GM12878 (cell line): ENCODE measurements around the gene PRKN. TPM values are rescaled to one million over a fixed set of nuclear protein-coding genes. Genes with fewer than 3 reads are reported as not detected.

Experiments used
- ATAC-seq: fragments of 200-7000 bp; cut with Tn5 transposase; 3 replicates; pipeline ENCODE4 v1.9.1; 2020; ENCODE audit warnings: mild to moderate bottlenecking, moderate library complexity
- BruUV-seq: library from RNA; stranded (reverse); fragments of 400-500 nt; replicated peaks from 2 replicates; lab custom pipeline; 2021; lab: Mats Ljungman, UMichigan
- CTCF ChIA-PET: fragments of 300-600 bp; sonication (Branson Sonifier 250); formaldehyde crosslinking; extraction: SDS; loops from one replicate; lab custom pipeline; 2021; ENCODE audit warnings: inconsistent platforms; lab: Yijun Ruan, JAX
- POLR2A ChIA-PET: fragments of 350-600 bp; formaldehyde crosslinking; extraction: SDS; loops from one replicate; lab custom pipeline; 2021; ENCODE audit warnings: inconsistent platforms; lab: Charles Lee
- RAD21 ChIA-PET: fragments of 300-600 bp; sonication (Branson Sonifier 250); formaldehyde crosslinking; loops from one replicate; lab custom pipeline; 2023; ENCODE audit warnings: antibody characterized with exemption; ENCODE audit not compliant: unreplicated experiment; lab: Charles Lee
- SMC1A ChIA-PET: fragments of 300-600 bp; sonication (Branson Sonifier 250); formaldehyde crosslinking; loops from one replicate; lab custom pipeline; 2023; ENCODE audit not compliant: unreplicated experiment, uncharacterized antibody; lab: Charles Lee
- DNase-seq: peaks from one replicate; pipeline ENCODE4 v3.0.0-alpha.2; 2011; ENCODE audit warnings: low read depth, low spot score
- FAIRE-seq: peaks from 3 replicates; lab custom pipeline; 2011; peaks lifted over from hg19 to GRCh38; lab: Jason Lieb, UNC
- H2AFZ ChIP-seq: 2 replicates; pipeline ENCODE4 v1.6.0; 2011; ENCODE audit warnings: low read depth, low read length, control low read depth; ENCODE audit not compliant: control insufficient read depth
- H3K27ac ChIP-seq: 2 replicates; pipeline ENCODE4 v1.5.1; 2011; ENCODE audit warnings: control low read depth; ENCODE audit not compliant: control insufficient read depth, insufficient read depth
- H3K27me3 ChIP-seq, 2 experiments: replicated peaks in 1 of 2; 2 replicates each; pipeline versions ENCODE4 v1.6.0 to v1.6.1; 2011; ENCODE audit warnings: low read length in 1 of 2; ENCODE audit not compliant: control insufficient read depth in 2 of 2, insufficient read depth in 2 of 2
- H3K36me3 ChIP-seq, 2 experiments: 2 replicates each; pipeline ENCODE4 v1.5.1; 2011; ENCODE audit warnings: low read length in 1 of 2; ENCODE audit not compliant: control insufficient read depth in 2 of 2, insufficient read depth in 2 of 2
- H3K4me1 ChIP-seq: 2 replicates; pipeline ENCODE4 v1.6.1; 2011; ENCODE audit warnings: mild to moderate bottlenecking, low read length, moderate library complexity, mixed read lengths; ENCODE audit not compliant: control insufficient read depth, insufficient read depth
- H3K4me2 ChIP-seq: 2 replicates; pipeline ENCODE4 v1.6.0; 2011; ENCODE audit warnings: control low read depth; ENCODE audit not compliant: control insufficient read depth, insufficient read depth
- H3K4me3 ChIP-seq: fragments of 200-600 bp; sonication (generic); 2 replicates; pipeline ENCODE4 v1.5.1; 2016
- H3K79me2 ChIP-seq: 2 replicates; pipeline ENCODE4 v1.6.0; 2011; ENCODE audit warnings: low read length; ENCODE audit not compliant: control insufficient read depth, insufficient read depth
- H3K9ac ChIP-seq: 2 replicates; pipeline ENCODE4 v1.8.0; 2011; ENCODE audit warnings: low read length, control low read depth, mixed read lengths; ENCODE audit not compliant: control insufficient read depth, insufficient read depth
- H3K9me3 ChIP-seq: replicated peaks from 3 replicates; pipeline ENCODE4 v1.5.1; 2011; ENCODE audit warnings: mild to moderate bottlenecking, low read length; ENCODE audit not compliant: control insufficient read depth, insufficient read depth
- H4K20me1 ChIP-seq: 2 replicates; pipeline ENCODE4 v1.6.0; 2011; ENCODE audit not compliant: control insufficient read depth, insufficient read depth
- BCL11A ChIP-seq: IDR thresholded peaks from 2 replicates; pipeline ENCODE4 v1.6.1; 2011; ENCODE audit warnings: low read depth, low read length
- CEBPB ChIP-seq, 2 experiments: fragments of 150-350 bp in 1 of 2; IDR thresholded peaks; 2 replicates each; pipeline ENCODE4 v1.6.1; 2012 to 2014; ENCODE audit warnings: low read depth in 2 of 2, low read length in 2 of 2, borderline replicate concordance in 1 of 2, inconsistent platforms in 1 of 2
- MXI1 ChIP-seq: fragments of 150-350 bp; IDR thresholded peaks from 2 replicates; pipeline ENCODE4 v1.6.1; 2011; ENCODE audit warnings: low read depth, mild to moderate bottlenecking, inconsistent platforms, low read length, improper control_type of control experiment
- NBN ChIP-seq: fragments of 450-650 bp; IDR thresholded peaks from 2 replicates; pipeline ENCODE4 v1.6.1; 2016
- NFYB ChIP-seq: IDR thresholded peaks from 2 replicates; pipeline ENCODE4 v1.6.1; 2011; ENCODE audit warnings: low read depth, mild to moderate bottlenecking, low read length, improper control_type of control experiment, moderate library complexity; ENCODE audit not compliant: insufficient read depth
- RELA ChIP-seq: fragments of 450-650 bp; IDR thresholded peaks from 2 replicates; pipeline ENCODE4 v1.8.0; 2014; ENCODE audit warnings: borderline replicate concordance; ENCODE audit not compliant: partially characterized antibody
- TCF3 ChIP-seq: IDR thresholded peaks from 2 replicates; pipeline ENCODE4 v1.6.1; 2012; ENCODE audit warnings: low read depth, mild to moderate bottlenecking, low read length, borderline replicate concordance; ENCODE audit not compliant: insufficient read depth
- ZZZ3 ChIP-seq: IDR thresholded peaks from 2 replicates; pipeline ENCODE4 v1.6.1; 2011; ENCODE audit warnings: low read depth; ENCODE audit not compliant: control insufficient read depth, insufficient read length
- WGBS: methylation state at CpG from one replicate; pipeline ENCODE4 v1.1.6; 2016; ENCODE audit warnings: low lambda C conversion rate; ENCODE audit not compliant: insufficient replicate concordance, insufficient coverage; ENCODE audit errors: missing lambda C conversion rate; 5-methylcytosine and 5-hydroxymethylcytosine counted together
- in situ Hi-C: fragments of 300-500 bp; cut with MboI; formaldehyde crosslinking; loops from 9 replicates; pipeline ENCODE4 v1.14.3; 2018; ENCODE audit warnings: mixed read lengths
- intact Hi-C: fragments of 100-400 bp; cut with micrococcal nuclease; formaldehyde crosslinking; loops from one replicate; pipeline ENCODE4 v1.14.2; 2022; ENCODE audit not compliant: unreplicated experiment
- polyA plus RNA-seq, 11 experiments: library from polyadenylated mRNA; depleted of rRNA in 4 of 11; unstranded in 6 of 11; stranded (reverse) in 5 of 11; fragments of >200 nt; fragmentation: Nextera tagmentation in 4 of 11; fragmentation: Illumina TruSeq in 1 of 11; extraction: Ambion mirVana in 4 of 11; extraction: Trizol in 1 of 11; gene quantifications; 1 replicate in 1 of 11; 2 replicates in 10 of 11; pipeline versions ENCODE4 v1.2.1 to v1.2.3, GENCODE V29; 2011 to 2016; ENCODE audit warnings: inconsistent platforms in 2 of 11, missing spikeins in 2 of 11, low read depth in 1 of 11
- total RNA-seq, 4 experiments: library from RNA; depleted of rRNA in 3 of 4; stranded (reverse); fragments of >200 nt in 3 of 4; fragmentation: Illumina TruSeq in 1 of 4; extraction: Trizol in 1 of 4; gene quantifications; 2 replicates each; pipeline versions ENCODE4 v1.2.1 to v1.2.3, GENCODE V29; 2013 to 2021

PRKN gene
- total and polyA plus RNA-seq, 10 of the 15 experiments (the other 5 are each of a cell fraction or from before 2014, with no cell fraction given), result 0.06 to 0.09 TPM; not detected in 8

GRCh38 chr6:161415302-161415855 is 1312.2 kb downstream of the PRKN start:
- ChIA-PET POLR2A (no interaction called here), SMC1A (interaction anchor here (0.5 kb wide), 1 partner anchor 22 kb away, joined by 4 read pairs; no protein-coding TSS in a partner anchor), RAD21 (no interaction called here), CTCF (no interaction called here)
- no peak for ATAC-seq
- no peak overlapping the region for H3K4me2 ChIP-seq
- 56% methylated on average over 10 of the region's 17 CpGs for WGBS
- H3K36me3 ChIP-seq, result no peaks in the 10 kb centered on the region
- no peak for FAIRE-seq
- H3K9me3 ChIP-seq, result no peaks in the 10 kb centered on the region
- no peak overlapping the region for H3K4me3 ChIP-seq
- intact Hi-C loops (loop anchor here (10.0 kb wide), 1 partner anchor 509 kb away; no protein-coding TSS in a partner anchor), in situ Hi-C loops (no loop called here)
- no peaks in the 10 kb centered on the region for H3K4me1 ChIP-seq
- peaks cover 0 to 2% of the 10 kb centered on the region in 2 experiments; a peak in 2 of 4 replicates for H3K27me3 ChIP-seq
- H3K27ac ChIP-seq, result no peak overlapping the region
- DNase-seq, result no peak
- no TSS peak for BruUV-seq
- no peaks in the 10 kb centered on the region for H3K79me2 ChIP-seq
- TF ChIP-seq BCL11A, result no peak
- no peak for TF ChIP-seq ZZZ3
- no peak for TF ChIP-seq TCF3
- TF ChIP-seq MXI1, result no peak
- TF ChIP-seq NFYB, result no peak
- TF ChIP-seq NBN, result no peak
- no peak for TF ChIP-seq RELA
- TF ChIP-seq CEBPB (IDR thresholded peaks at IDR 0.05; ENCODE audit: borderline replicate concordance in 1 of 2, low read depth in 2 of 2, low read length in 2 of 2), result no peak
- no peaks in the 10 kb centered on the region for H4K20me1 ChIP-seq
- no peak overlapping the region for H3K9ac ChIP-seq
- no peak overlapping the region for H2AFZ ChIP-seq
